Measurements from ENCODE around the gene DLGAP4.

The DLGAP4 gene

DNA sequence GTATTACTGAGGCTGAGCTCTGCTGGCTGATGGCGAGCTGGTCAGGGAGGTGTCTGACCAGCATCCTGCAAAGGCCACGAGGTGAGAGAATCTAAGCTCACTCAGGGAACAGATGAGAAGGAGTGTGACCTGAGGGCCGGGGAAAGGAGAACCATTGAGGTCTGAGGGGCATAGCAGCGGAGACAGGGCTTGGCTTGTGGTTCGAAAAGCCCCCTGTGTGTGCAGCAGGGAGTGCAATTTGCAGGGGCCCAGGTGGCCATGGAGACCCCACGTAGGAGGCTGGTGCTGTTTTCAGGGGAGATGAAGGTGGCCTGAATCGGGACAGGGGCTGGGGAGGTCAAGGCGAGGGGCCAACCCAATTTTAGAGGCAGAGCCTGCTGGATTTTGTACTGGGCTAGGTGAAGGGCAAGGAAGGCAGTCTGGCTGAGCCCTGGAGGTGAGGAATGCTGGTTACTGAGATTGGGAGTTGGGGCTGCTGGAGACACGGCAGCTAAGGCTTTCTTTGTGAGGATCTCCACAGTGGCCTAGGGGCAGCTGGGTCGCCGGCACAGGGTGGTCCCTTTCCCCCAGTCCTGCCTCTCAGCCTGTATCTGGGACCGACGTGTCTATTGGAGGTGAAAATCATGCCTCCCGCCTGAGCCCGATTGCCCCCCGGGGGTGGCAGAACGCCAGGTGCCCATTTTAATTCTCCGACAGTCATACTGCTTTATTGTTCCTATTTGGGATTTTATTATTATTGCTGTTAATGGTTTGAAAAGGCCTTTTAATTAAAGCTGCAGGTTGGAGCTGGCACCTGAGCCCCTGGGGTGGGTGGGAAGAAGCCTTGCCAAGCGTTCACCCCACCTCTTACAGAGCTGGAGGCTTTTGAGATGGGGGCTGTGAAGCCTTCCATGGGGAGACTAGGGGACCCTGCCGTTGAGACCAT, 28.4 kb downstream of the DLGAP4 start:
- DNase-seq = no peak

DNA sequence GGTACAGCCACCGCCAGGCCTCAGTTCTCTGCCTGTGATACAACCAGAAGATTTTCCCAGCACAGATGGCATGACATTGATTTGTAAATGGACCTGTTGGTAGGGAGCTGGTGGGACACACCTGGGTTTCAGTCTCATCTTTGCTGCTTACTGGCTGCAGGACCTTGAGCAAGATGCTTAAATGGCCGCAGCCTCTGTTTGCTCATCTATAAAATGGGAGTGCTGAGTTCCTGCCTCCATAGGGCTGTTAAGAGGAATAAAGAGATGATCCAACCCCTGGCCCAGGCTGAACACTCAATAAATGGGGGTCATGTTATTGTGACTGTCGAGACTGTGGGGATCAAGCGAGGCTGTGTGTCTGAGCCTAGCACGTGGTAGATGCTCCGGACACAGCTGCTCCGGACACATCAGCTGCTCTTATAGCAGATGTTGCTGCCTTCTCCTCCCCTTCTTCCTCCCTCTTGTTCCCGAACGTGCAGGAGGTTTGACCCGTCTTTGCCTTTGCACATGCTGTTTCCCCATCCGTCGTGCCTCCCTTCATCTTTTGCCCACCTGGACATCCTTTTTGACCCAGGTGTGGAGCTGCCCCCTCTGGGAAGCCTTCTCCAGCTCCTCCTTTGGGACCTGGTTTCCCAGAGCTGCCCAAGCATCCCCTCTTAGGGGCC, 29.2 kb downstream of the DLGAP4 start:
- DNase-seq = no peak

DNA sequence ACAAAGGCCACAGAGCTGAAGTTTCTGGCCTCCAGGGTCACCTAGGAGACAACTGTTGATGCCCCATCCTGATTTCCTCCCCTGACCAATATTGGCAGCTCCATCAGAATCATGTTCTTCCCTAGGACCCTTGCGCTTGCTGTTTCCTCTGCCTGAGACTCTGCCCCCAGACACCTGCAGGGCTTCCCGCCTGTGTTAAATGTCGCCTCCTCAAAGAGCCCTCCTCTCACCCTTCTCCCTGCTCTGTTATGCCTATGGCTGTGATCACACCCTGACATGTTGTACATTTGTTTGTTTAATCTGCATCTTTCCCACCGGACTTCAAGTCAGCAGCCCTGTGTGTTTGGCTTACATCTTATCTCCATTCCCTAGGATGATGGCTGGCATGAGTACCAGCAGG, 30.1 kb downstream of the DLGAP4 start:
- no peak for DNase-seq

DNA sequence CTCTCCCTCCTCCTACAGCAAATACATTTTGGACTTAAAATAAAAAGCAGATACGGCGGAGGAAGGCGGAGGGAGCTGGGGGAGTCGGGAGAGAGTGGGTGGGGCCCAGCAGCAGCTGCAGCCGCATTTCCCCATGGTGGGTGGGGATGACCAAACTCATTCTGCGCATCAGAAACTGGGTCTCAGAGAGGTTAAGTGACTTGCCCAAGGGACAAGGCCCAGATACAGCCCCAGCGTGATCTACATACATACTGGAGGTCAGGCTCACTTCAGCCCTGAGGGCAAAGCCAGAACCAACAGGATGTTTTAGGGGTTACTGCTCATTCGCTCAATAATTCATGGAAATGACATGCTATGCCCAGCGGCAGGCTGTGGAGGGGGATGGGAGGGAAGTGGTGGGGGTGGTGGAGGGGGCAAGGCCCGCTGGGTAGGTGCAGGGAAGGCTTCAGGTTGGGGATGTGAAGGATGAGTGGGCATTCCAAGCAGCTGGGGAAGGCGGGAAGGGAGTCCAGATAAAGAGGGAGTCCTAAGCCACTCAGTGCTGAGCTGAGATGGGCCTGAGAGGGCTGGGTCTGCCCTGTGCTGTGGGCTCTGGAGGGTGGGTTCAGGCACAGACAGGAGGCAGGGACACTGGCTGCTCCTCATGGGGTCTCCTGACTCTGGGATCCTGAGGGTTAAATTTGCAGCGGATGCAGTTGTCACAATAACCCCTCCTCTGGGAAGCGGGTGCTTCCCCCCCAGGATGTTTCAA, 31.0 kb downstream of the DLGAP4 start:
- DNase-seq = no peak

DNA sequence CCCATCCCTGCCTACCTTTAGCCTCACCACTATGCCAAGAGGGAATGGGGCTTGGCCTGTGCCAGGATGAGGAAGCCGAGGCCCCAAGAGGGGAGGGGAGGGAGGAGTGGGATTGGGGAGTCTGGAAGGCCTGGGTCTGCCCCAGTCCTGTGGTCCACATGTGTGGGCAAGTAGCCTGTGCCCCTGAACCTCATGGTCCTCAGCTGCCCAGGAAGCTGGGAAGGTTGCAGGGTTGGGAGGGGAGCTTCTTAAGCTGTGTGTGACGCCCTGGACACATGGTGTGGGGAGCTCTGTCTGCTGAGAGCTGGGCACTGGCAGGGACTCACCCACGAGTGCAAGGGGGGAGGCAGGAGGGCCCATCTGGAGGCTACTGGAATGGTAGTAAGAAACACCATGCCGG, 31.7 kb downstream of the DLGAP4 start:
- DNase-seq = no peak

DNA sequence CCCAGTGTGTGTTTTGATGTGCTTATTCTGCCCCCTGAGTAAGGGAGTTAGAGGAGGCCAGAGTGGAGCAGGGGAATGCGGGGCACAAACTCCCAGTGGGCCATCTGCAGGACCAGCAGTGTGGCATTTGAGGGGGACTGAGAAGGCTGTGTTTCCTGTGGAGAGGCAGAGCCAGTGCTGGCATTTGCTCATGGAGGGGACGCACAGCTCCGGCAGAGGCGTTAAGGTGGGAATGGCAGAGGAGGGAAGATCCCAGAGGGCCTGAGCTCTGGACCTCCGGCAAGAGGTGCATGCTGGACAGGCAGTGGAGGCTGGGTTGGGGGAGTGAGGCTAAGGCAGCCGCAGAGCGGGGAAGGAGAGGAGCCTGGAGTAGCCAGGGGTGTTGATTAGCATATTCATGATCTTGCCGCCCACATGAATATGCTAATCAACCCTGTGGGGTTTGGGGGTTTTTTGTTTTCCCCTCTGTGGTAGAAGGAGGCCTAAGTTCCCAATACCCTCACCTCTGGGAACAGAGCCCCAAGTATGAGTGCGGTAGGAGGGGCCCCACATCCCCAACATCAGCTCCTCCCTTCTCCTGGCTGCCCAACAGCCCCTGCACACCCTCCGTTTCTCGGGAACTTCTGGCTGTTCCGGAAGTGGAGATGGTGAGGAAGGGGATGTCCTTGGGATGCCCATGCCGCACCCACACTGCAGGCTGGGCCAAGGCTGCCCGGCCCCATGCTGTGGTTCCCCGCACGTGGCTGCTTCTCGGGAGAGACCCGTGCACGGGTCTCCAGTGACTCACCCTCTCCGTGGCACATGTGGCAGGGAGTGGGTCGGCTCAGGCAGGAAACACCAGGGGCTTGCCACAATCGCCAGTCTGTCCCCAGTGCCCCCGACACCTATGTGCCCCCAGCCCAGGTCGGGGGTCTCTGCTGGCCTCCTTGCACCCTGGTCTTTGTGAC, 33.8 kb downstream of the DLGAP4 start:
- peak; percentile 47 for DNase-seq

DNA sequence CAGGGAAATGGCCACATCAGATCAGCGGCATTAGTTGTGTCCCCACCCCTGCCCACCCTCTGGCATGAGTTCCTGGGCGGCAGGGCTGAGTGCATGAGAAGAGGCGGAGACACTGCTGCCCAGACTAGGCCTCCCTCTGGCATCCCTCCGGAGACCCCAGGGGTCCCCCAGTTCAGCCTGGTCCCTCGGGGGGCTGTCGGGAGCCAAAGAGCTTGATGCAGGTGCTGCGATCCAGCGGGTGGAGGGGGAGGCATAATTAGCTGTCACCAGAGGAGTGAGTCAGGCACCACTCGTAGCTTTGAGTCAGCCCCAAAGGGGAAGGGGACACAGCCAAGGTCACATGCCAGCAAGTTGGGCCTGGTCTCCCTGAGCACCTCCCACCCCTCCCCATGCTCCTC, 34.5 kb downstream of the DLGAP4 start:
- DNase-seq = no peak

DNA sequence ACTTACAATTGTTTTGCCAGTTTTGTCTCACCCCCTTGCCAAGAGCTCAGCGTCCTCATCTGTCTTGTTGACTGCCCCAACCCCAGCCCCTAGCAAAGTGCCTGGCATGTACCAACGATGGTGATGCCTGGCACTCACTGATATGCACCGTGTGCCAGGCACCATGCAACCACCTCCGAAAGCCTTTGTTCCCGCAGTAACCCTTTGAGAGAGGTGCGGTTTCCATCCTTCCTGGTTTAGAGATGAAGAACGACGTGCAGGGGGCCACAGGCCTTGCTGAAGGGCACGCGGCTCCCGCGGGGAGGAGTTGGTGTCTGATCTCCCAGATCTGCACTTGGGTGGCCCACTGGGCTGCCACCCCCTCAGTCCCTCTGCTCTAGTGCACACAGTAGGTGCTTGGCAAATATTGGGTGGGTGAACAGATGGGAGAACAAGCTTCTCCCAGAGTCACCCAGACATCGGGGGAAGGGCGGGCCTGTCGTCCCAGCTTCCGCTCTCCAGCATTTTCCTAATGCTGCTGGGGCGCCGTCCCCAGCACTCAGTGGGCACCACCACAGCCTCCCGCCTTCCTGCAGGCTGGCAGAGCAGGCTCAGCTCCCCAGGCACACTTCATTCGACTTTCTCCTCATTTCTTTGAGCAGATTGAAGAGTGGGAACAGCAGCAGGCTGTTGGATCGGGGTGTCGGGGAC, 35.3 kb downstream of the DLGAP4 start:
- DNase-seq = no peak

DNA sequence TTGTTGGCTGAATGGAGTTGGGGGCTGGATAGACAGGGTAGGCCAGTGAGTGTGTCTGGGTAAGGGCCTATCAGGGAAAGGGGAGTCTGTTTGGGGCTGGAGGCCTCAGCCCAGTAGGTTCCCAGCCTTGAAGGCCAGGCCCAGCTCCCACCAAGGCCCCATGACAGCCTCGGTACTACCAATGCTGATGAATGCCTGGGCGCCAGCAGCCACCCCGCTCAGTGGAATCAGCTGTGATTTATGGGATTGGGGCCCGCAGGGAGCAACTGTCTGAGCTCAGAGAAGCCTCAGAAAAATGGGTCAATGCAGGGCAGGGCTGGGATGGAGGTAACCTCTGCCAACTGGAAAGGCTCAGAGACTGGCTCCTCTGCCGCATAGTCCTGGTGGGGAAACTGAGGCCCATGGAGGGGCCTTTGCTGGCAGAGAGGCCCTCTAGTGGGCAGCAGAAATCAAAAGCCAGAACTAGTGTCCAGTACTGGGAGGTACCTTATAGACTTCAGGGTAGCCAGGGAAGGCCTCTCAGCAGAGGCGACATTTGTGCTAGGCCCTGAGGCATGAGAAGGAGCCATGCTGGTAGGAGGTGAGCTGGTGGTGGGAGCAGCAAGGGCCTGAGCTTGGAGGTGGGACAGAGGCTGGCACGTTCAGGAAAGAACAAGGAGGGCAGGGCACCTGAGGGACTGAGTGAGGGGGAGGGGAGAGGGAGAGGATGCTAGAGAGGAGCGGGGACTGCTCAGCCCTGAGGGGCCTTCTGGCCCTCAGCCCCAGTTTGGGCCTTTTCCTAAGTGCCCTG, 36.4 kb downstream of the DLGAP4 start:
- no peak for DNase-seq

DNA sequence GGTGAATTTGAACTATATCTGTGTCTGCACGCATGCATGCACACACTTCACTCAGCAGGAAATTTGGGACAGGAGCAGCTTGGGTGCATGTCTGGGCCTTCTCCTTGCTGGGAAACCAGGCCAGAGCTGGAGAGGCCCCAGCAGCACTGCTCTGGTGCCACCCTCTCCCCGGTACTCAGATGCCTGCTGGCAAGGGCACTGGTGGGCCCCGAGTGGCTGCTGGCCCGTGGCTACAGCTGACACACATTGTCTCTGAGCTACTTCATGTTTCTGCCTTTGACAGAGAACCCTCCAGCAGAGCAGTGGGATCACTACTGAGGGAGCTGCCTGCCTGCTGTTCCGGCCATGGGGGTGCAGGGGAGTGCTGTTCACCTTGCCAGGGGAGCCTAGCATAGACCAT, 37.5 kb downstream of the DLGAP4 start:
- no peak for DNase-seq

DNA sequence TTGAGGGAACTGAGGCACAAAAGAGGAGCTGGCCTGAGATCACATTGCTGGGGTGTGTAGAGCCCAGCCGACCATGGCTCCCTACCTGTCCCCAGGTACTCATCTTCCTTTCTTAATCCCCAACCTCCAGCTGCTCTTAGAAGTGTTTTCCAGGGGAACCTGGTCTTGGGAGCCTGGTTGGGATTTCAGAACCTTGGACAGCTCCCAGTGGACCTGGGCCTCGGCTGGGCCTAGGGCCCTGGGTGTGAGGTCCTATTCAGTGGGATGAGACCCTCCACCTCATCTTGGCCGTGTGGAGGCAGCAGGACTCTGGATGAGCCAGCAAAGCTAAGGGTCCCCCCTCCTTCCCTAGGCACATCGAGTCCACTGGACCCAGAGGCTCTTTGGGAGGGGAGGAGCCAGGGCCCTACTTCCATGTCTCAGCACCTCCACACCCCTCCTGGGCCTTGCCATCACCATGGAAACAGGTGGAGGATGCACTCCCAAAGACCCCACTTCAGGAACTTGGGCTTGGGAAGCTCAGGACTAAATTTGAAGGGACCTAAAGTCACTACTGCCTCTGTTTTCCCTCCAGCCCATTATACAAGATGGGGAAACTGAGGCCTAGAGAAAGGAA, 38.5 kb downstream of the DLGAP4 start:
- DNase-seq = peak; percentile 32

DNA sequence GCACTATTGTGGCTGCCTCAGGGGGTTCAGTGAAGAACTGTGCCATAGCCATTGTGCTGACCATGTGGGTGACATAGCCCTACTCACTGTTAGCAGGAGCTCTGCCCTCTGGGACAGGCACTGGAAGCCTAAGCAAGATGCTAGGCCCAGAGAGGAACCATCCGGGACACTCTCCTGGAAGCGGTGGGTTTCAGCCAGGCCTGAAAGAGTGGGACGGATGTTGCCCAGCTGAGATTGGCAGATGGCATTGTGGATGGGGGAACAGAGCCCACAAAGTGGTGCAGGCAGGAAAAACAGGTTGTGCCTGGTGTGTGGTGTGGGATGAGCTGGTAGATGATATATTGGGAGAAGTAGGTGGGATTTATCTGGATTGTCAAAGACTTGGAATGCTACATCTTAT, 40.1 kb downstream of the DLGAP4 start:
- no peak for DNase-seq

DNA sequence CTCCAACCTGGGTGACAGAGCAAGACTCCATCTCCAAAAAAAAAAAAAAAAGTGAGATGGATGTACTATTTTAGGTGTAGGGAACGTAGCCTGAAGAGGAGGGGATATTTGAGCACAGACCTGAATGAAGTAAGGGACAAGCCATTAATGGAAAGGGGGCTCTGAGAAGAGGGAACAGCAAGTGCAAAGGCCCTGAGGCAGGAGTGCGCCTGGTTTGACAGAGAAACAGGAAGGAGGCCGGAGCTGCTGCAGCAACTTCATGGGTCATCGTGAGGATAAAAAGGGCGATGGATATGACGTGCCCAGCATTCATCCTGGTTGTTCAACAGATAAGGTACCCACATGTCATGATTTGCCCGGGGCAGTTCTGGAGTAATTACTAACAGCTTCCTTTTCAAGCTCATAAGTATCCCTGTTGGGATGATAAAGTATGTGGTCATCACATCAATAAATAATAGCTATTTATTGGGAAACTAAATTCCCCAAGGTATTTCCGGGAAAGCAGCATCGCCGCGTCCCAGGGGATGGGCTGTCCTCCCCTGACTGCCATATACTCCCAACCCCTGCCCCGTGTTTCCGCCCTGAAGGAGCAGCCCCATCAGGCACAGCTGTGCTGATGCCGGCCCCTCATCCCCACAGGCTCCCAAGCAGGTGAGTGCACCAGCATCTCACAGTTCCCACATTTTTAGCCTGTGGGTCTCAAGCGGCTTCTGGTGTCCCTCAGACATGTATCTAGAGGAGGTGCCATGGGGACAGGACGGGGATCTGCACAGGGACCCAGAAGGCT, 43.4 kb downstream of the DLGAP4 start:
- no peak for DNase-seq

DNA sequence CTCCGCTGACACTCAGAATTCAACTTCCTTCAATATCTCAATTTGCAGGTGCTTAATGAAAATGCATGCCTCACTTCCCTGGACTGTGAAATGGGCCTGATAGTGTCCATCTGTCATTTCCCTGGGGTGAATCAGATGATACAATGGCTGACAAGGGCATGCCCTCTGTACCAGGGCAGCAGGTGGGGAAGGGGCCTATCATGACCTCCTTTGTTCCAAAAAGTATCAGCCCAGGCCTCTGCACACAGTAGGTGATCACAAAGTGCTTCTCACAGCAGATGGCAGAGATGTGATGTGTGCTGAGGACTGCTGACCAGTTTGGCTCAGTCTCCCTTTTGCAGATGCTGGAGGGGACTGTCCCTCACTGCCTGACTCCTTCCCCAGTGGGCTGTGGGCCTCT, 44.3 kb downstream of the DLGAP4 start:
- DNase-seq = no peak

DNA sequence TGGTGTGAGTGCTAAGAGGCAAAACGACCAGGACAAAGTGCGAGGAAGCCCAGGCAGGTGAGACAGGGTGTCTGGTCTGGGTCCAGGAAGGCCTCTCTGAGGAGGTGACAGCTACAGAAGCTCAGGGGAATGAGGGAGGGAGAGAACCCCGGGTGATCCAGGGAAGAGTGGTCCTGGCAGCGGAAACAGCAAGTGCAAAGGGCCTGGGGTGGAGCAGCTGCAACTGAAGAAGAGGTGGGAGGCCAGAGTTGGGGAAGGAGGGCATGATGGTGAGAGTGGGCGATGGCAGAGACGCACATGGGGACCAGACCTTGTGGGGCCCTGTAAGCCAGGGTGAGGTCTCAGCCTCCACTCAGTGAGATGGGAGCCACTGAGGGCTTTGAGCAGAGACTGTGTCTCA, 45.8 kb downstream of the DLGAP4 start:
- no peak for DNase-seq

DNA sequence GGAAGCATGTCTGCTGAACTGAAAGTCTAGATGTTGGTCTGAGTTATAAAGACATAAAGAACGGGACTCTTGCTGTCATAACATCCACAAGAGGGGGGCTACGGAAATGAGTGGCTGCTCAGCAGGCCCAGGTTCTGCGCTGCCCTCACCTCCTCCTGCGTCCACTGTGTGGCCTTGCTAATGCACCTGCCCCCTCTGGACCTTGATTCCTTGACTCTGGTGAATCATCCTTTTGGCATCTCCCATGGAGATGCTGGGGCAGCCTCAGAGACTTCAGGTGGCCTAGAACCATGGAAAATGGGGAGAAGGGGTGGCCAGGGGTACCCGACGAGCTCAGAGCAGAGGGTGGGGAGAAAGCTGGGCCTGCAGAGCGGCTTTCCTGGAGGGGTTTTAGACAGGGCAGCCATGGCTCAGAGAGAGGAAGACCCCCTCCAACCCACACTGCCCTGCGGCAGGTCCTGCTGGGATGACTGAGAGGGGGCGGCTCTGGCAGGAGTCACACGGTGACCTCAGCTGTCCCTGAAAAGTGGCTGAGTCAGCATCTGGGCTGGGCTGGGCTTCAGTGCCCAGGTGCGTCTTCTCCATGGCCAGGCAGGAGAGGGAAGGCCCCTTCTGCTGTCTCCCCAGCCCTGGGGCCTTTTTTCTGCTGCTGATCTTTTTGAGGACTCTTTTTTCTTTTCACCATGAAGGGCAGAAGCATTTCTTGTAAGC, 46.9 kb downstream of the DLGAP4 start:
- no peak for DNase-seq

DNA sequence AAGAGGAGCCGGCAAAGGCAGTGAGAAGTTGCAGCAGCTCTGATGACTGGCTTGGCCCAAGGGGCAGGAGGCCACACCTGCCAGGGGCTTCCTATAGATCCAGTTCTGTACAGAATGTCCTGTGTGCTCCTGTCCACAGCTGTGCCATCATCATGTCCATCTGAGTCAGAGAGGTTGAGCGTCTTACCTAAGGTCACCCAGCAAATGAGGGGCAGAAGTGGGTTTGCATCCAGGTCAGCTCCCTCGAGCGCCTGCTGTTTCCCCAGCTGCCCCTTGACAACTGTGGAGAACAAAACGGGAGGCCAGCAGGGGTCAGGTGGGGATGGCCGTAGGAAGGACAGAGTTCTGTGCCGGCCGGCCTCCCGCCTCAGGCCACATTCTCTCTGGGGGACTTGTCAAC, 47.6 kb downstream of the DLGAP4 start:
- no peak for DNase-seq

DNA sequence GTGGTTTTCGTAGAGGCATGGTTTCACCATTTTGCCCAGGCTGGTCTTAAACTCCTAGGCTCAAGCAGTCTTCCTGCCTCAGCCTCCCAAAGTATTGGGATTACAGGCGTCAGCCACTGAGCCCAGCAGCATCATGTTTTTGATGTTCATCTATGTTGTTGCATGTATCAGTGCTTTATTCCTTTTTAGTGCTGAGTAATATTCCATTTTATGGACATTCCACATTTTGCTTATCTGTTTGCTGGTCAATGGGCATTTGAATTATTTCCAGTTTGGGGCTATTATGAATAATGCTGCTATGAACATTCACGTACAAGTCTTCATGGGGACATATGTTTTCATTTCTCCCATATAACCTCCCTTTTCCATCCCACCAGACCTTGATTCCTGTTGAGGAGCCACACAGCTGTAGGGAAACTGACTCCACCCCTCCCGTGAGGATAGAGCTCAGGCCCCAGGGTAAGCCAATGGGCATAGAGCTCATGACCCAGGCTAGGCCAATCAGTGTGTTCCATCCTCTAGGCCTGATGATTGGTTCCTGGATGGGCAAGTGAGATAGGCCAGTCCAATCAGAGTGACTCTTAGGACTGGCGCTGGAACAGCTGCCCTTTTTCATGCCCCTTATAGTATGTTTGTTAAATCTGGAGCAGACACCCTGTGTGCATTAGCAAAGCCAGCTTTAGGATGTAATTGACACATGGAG, 49.5 kb downstream of the DLGAP4 start:
- no peak for DNase-seq
